Adipose tissue (tissue), 3 donors: ENCODE measurements around the gene LOXHD1. TPM values are rescaled to one million over a fixed set of nuclear protein-coding genes. Genes with fewer than 3 reads are reported as not detected.

Source experiments
- H3K27ac ChIP-seq: one replicate; pipeline ENCODE4 v1.5.1; 2013; ENCODE audit warnings: low read depth, low read length
- WGBS, 3 donors: extraction: QIAGEN DNeasy Blood & Tissue Kit; methylation state at CpG; one replicate each; pipeline ENCODE4 v1.1.7; 2013; 5-methylcytosine and 5-hydroxymethylcytosine counted together
- polyA plus RNA-seq, 3 donors: library from polyadenylated mRNA; stranded (reverse); fragments of 200-250 nt; gene quantifications; one replicate each; pipeline ENCODE4 v1.2.3, GENCODE V29; 2013
- donor health status: healthy with polysubstance abuse.
- donor health status: Bipolar disorder and iron deficiency.
- donor health status: healthy.

LOXHD1 gene
- polyA plus RNA-seq, 3 donors: 0.09 to 1.0 (median 0.73) TPM

DNA sequence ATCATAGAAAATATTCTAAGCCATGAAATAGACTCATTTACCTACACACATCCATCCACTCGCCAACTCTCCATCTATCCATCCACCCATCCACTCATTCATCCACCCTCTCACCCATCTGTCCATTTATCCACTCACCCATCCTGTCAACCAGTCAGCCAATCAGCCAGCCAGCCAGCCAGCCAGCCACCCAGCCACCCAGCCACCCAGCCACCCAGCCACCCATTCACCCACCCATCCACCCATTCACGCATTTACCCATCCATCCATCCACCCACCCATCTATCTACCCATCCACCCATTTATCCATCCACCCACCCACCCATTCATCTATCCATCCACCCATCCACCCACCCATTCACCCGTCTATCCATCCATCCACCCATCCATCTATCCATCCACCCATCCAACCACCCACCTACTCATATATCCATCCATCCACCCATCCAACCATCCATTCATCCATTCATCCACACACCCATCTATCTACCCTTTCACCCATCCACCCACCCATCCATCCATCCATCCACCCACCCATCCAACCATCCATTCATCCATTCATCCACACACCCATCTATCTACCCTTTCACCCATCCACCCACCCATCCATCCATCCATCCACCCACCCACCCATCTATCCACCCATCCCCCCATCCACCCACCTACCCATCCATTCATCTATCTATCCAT is 185.1 kb downstream of the LOXHD1 start:
- 73 to 93% (median 90%) methylated on average over 3 of the region's 3 CpGs for WGBS, 3 donors
- no peak overlapping the region for H3K27ac ChIP-seq

DNA sequence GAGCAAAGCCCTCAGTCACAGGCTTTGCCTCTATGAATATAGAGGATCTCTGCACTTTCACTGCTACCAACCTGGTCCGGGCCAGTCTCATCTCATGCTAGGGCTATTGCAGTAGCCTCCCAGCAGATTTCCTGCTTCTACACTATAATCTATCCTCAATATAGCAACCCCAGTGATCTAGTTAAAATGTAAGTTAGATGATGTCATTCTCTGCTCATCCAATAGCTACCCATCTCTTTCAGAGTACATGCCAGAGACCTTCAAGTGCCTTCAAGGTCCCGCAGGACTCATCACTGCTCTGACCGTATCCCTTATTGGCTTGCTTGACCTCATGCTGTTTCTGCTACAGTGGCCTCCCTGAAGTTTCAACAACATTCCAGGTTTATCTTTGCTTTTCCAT is 186.3 kb downstream of the LOXHD1 start:
- WGBS, 3 donors: 71 to 89% (median 87%) methylated on average over 3 of the region's 3 CpGs
- H3K27ac ChIP-seq: no peak overlapping the region

DNA sequence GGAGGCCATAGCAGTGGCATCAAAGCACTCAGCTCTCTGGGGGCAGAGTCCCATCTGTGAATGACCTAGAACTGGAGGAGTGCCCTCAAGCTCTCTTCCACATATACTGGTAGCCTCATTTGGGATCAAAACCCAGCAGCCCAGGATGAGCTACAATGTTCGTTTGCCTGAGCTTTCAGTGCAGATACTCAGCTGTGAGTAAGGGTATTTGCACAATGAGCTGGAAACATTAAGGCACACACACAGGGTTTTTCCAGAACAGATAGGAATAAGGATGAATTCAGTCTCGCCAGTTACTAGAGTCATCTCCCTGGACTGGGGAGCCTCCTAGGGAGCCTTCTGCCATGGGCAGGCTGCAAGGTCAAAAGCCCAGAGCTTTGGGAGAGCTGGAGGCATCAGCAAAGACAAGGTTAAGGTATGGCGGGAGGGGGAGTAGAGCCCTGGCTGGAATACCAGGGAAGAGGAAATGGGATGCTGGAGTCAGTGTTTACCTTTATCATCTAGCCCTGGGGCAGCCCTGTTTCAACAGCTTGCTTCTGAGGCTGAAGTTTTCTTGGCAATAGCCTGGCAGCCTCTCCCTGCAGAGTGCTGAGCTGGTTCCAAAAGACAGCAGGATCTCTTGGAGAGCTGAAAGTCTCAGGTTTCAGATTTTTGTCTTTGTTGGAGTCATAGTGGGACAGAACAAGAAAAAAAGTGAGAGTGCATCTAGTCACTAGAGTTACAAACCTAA is 187.7 kb downstream of the LOXHD1 start:
- H3K27ac ChIP-seq: no peak overlapping the region
- 43 to 64% (median 57%) methylated on average over 3 of the region's 3 CpGs for WGBS, 3 donors

GRCh38 chr18:46468426-46469180 is 188.4 kb downstream of the LOXHD1 start:
- WGBS, 3 donors: 70 to 87% (median 84%) methylated on average over 11 of the region's 11 CpGs

GRCh38 chr18:46466234-46467160 is 190.5 kb downstream of the LOXHD1 start:
- H3K27ac ChIP-seq: no peak overlapping the region
- 37 to 65% (median 62%) methylated on average over 9 of the region's 9 CpGs for WGBS, 3 donors

More at GRCh38 chr18:46468426-46469180, 188.4 kb downstream of the LOXHD1 start:
- no peak overlapping the region for H3K27ac ChIP-seq

DNA sequence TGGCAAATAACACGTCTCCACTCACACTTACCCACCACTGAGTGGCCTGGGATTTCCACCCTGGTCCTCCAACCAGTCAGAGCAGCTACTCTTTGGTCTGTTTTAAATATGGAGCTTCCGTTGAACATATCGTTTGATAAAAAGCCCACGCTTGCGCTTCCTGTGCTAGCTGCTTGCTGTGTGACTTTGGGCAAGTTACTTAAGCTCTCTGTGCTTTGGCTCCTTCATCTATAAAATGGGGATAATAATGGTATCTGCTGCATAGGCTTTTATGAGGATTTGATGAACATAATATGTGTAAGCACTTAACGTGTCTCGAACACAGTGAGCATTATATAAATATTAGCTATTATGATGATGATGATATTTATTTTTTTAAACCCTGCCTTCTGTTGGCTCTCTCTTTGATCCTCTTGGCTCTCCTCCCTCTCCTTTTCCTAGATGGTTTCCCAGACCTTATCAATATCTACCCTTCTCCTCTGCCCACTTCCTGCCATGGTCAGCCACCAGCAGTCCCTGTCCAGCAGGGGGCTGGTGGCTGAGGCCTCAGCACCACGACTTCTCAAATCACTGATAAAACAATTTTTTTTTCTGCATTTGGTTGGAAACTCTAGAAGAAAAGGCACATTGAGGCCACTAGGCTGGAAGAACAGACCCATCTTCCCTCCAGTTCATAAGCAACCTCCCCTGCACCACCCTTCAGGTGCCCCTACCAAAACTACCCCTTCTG is 191.9 kb downstream of the LOXHD1 start:
- 74 to 86% (median 78%) methylated on average over 8 of the region's 8 CpGs for WGBS, 3 donors
- no peak overlapping the region for H3K27ac ChIP-seq

GRCh38 chr18:46462523-46462922 is 194.5 kb downstream of the LOXHD1 start:
- 37 to 52% (median 38%) methylated on average over 7 of the region's 7 CpGs for WGBS, 3 donors
- no peak overlapping the region for H3K27ac ChIP-seq

DNA sequence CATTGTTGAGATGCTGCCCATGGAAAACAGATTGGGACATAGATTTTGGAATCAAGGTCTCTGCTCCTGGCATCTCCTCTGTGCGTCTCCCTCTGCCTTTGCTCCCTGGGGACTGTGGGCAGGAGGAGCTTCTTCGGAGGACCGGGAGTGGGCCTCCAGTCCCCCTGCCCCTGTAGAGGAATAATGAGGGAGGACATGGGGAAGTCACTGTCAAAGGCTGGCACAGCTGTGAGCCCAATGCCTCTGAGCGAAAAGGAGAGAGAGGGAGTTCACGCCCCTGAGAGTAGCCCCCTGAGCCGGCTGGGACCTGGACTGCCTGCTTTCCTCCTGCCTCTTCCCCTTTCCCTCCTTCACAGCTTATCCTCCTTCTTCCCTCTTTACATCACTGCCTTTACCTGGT is 195.0 kb downstream of the LOXHD1 start:
- H3K27ac ChIP-seq: no peak overlapping the region
- WGBS, 3 donors: 62 to 79% (median 76%) methylated on average over 6 of the region's 6 CpGs

DNA sequence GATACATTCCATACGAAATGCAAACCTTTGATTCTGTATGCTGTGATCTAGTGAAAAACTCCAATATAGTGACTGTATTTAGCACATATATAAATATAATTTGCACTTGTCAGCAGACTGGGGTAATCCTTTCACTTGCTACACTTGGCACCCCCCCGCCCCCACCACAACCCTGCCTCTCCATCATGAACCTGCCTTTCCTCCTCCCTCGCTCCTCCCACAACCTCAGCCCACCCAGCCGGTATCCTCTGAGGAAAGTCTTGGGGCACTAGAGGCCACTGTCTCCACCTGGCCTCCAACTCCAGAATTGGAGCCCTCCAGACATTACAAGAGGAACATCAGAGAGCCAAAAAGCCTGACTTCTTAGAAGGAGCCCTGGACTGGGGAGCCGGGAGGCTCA is 196.3 kb downstream of the LOXHD1 start:
- 65 to 91% (median 91%) methylated on average over 5 of the region's 5 CpGs for WGBS, 3 donors
- H3K27ac ChIP-seq: no peak overlapping the region

DNA sequence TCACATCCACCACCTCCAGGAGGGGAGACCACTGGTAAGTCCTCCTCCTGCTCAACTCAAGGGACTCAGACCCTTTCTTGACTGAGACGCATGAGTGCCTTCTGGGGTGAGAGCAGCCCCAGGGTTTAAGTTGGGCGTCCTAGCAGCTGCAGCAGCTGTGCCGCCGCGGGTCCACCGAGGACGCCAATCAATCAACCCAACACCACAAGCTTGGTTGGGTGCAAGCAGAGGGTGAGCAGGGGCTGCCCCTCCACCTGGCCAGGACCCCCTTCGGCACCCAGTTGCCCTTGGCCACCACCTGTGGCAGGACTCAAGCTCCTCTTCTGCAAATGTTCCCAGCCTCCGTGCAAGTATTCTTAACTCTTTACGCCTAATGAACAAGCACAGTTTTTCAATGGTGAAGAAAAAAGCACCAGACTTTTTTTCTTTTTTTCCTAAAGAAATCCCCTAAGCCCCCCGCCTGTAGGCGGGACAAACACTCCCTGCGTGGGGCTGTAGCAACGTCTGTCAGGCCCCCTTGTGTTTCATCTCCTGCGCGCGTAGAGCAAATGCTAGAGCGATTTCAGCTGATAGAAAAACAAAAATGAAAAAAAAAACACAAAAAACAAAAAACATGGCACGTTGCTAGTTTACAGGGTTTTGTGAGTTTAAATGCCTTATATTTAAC is 197.1 kb downstream of the LOXHD1 start:
- H3K27ac ChIP-seq: no peak overlapping the region
- WGBS, 3 donors: 83 to 89% (median 85%) methylated on average over 19 of the region's 19 CpGs

DNA sequence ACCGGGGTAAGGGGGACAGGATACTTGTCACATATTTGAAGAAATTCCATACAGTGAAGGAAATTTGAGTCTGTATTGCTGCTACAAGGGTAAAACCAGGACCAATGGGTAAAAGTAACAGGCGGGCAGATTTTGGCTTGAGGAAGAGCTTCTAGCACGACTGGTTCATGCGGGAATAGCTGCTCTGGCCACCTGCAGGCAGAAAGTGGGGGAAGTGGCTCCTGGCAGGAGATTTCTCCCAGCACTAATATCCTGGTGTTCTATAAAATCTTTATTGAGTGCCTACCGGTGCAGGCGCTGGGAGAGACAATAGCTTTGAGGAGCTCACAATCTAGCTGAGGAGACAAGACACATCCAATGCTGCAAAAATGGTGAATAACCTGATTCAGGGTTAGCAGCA is 198.5 kb downstream of the LOXHD1 start:
- WGBS, 3 donors: 55 to 80% (median 79%) methylated on average over 6 of the region's 6 CpGs
- H3K27ac ChIP-seq: no peak overlapping the region

GRCh38 chr18:46456691-46457090 is 200.3 kb downstream of the LOXHD1 start:
- WGBS, 3 donors: 96 to 97% (median 97%) methylated on average over 12 to 13 of the region's 13 CpGs
- H3K27ac ChIP-seq: no peak overlapping the region

- WGBS, 3 donors: 83 to 88% (median 86%) methylated on average over 6 of the region's 6 CpGs
- H3K27ac ChIP-seq: no peak overlapping the region
Measured at GRCh38 chr18:46452820-46453219, 204.2 kb downstream of the LOXHD1 start.

DNA sequence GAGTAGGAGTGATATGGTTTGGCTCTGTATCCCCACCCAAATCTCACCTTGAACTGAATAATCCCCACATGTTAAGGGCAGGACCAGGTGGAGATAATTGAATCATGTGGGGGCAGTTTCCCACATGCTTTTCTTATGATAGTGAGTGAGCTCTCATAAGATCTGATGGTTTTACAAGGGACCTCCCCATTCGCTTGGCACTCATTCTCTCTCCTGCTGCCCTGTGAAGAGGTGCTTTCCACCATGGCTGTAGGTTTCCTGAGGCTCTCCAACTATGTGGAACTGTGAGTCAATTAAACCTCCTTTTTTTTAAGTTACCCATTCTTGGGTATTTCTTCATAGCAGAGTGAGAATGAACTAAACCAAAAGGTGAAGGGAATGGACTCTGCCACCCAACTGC is 207.5 kb downstream of the LOXHD1 start:
- H3K27ac ChIP-seq: no peak overlapping the region
- WGBS, 3 donors: 0 to 69% (median 0%) methylated on average over 1 of the region's 1 CpG

- no peak overlapping the region for H3K27ac ChIP-seq
- 89 to 95% (median 91%) methylated on average over 2 of the region's 2 CpGs for WGBS, 3 donors
Measured at GRCh38 chr18:46449033-46449432, 208.0 kb downstream of the LOXHD1 start.

GRCh38 chr18:46448347-46448746 is 208.7 kb downstream of the LOXHD1 start:
- 77 to 87% (median 80%) methylated on average over 4 of the region's 4 CpGs for WGBS, 3 donors
- H3K27ac ChIP-seq: no peak overlapping the region

DNA sequence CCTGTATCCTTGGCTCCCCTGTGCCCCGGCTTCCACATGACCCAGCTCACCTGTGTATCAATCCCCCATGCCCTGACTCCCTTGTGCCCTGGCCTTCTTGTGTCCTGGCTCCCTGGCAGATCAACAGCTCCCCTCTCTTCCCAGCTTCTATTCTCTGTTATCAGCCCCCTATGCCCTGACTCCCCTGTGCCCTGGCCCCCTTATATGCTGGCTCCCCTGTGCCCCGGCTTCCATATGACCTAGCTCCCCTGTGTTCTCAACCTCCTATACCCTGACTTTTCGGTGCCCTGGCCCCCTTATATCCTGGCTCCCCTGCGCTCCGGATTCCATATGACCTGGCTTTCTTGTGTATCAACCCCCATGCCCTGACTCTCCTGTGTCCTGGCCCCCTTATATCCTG is 209.2 kb downstream of the LOXHD1 start:
- 93 to 96% (median 95%) methylated on average over 5 of the region's 5 CpGs for WGBS, 3 donors
- H3K27ac ChIP-seq: no peak overlapping the region
